Fibroblast of pulmonary artery (primary cell): ENCODE results near the gene DEGS2.

Experiments
- DNase-seq: peaks from one replicate; pipeline ENCODE4 v3.0.0-alpha.2; 2010; ENCODE audit warnings: low read depth
- H3K4me3 ChIP-seq: replicated peaks from 2 replicates; pipeline ENCODE4 v1.5.1; 2011; ENCODE audit warnings: low read depth, mild to moderate bottlenecking, control low read depth, low read length, moderate library complexity
- TF ChIP-seq, protein P1 (sequence below): IDR thresholded peaks from 2 replicates; pipeline ENCODE4 v1.5.1; 2011; ENCODE audit warnings: mild to moderate bottlenecking, control low read depth, low read length, inconsistent platforms; ENCODE audit errors: missing control alignments

Gene DEGS2

DNA sequence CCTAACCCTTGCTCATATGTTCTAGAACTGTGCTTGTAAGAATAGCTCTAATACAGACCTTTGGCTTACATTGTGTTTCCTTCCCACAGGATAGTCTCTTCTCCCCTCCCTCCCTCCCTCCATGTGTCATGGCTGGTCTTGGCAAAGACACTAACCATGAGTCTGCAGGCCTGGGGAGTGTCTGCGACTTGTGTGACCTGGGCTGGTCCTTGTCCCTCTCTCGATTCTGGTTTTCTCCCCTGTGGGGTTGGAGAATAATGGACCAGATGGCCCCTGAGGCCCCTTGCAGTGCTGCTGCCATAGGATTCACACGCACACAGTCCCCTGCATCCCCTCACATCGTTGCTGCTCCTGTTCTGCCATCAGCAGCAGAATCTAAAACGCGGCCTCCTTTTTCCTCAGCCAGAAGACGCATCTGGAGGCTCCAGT lies 30.3 kb downstream of the DEGS2 start:
- TF ChIP-seq, protein P1, sequence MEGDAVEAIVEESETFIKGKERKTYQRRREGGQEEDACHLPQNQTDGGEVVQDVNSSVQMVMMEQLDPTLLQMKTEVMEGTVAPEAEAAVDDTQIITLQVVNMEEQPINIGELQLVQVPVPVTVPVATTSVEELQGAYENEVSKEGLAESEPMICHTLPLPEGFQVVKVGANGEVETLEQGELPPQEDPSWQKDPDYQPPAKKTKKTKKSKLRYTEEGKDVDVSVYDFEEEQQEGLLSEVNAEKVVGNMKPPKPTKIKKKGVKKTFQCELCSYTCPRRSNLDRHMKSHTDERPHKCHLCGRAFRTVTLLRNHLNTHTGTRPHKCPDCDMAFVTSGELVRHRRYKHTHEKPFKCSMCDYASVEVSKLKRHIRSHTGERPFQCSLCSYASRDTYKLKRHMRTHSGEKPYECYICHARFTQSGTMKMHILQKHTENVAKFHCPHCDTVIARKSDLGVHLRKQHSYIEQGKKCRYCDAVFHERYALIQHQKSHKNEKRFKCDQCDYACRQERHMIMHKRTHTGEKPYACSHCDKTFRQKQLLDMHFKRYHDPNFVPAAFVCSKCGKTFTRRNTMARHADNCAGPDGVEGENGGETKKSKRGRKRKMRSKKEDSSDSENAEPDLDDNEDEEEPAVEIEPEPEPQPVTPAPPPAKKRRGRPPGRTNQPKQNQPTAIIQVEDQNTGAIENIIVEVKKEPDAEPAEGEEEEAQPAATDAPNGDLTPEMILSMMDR: no peak
- peak; percentile 51 for DNase-seq
- no peak overlapping the region for H3K4me3 ChIP-seq

DNA sequence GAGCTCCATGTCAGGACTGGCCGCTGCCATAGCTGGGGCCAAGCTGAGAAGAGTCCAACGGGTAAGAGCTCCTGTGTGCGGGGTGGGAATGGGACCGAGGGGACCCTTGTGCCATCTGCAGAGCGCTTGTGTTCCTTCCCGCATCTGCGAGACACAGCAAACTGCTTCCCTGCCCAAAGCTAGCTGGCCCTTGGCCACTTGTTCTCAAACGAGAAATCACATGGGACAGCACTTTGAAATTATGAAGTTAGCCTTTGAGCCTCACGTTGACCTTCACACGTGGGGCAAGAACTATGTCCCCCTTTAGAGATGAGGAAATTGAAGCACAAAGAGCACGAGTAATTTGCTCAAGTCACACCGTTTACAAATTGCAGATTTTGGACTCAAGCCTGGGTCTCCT lies 30.8 kb downstream of the DEGS2 start:
- TF ChIP-seq, protein P1: no peak
- no peak for DNase-seq

DNA sequence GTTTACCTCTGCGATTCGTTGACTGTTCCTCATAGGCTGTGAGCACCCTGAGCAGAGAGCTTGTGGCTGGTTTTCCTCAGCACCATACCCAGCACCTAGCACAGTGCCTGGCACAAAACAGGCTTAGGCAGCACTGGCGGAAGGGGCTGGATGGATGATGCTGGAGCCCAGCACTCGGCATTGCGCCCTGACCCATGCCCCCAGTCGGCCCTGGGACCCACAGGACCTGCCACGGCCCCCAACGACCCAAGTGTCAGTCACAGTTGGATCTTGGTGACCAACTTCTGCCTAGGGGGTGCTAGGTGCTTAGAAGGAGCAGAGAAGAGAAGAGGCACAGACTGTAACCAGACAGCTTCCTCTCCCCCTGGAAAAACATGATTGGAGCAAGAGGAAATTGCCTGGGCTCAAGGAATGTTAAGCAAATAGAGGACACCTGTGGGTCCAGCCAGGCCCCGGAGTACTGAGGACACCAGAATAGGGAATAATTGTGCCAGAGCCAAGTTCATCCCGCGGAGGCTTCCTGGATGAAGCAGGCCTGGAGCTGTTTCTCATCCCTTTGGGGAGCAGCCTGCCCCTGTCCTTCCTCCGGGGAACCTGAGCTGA lies 31.5 kb downstream of the DEGS2 start:
- DNase-seq: no peak
- TF ChIP-seq, protein P1: no peak
- H3K4me3 ChIP-seq: no peak overlapping the region

More for the DNA sequence above, 30.8 kb downstream of the DEGS2 start:
- H3K4me3 ChIP-seq: no peak overlapping the region

DNA sequence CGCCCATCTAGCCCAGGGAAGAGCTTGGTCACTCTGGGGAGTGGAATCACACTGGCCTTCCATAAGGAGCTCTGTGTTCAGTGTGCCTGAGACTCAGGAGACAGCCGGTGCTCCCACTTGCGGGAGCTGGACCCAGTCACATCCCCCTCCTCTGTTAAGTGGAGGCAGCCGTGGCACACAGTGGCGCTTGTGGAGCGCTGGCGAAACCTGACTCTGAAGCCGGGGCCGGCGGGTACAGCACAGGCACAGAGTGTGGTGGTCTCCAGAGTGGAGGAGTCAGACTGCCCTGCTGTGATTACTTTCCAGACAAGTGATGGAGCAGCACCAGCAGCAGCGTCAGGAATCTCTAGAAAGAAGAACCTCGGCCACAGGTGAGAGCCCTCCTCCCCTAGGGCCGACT lies 33.0 kb downstream of the DEGS2 start:
- DNase-seq: no peak
- no peak overlapping the region for H3K4me3 ChIP-seq
- TF ChIP-seq, protein P1: no peak

DNA sequence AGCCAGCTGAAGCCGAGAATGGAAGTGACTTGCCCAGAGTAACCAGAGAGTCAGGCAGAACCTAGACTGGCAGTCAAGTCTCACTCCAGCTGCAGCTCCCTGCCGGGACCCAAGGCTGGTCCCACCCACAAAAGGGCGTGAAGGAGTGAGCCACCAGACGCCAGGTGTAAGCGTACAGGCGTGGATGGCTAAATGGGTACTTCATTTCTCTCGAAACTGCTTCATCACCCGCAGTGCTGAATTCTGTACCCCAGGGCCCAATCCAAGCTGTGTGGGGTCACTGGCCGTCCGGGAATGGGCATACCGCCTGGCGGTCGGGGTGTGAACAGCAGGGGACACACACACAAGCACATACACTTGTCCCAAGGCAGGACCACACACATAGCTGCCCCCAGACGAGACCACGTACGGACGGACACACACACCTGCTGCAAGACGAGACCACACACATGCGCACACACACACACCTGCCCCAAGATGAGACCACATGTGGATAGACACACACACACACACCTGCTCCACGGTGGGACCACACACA lies 34.8 kb downstream of the DEGS2 start:
- no peak overlapping the region for H3K4me3 ChIP-seq
- TF ChIP-seq, protein P1: no peak
- DNase-seq: no peak

DNA sequence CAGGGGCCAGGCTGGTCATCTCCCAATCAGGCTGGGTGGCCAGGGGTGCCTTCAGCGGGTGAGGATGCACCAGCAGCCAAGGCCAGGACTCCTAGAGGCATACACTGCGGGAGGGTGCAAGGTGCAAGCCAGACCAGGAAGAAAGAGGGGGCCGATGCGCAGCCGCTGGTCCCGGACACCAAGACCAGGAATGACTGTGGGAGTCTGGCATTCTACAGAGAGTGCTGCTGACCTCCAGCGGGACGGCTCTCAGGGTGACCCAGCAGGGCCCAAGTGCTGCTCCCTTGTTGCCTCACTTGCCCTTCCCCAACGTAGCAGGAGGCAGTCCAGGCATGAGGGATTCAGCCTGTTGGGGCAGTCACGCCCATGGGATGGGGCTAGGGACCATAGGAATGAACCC lies 35.8 kb downstream of the DEGS2 start:
- H3K4me3 ChIP-seq: no peak overlapping the region
- TF ChIP-seq, protein P1: no peak
- DNase-seq: no peak

DNA sequence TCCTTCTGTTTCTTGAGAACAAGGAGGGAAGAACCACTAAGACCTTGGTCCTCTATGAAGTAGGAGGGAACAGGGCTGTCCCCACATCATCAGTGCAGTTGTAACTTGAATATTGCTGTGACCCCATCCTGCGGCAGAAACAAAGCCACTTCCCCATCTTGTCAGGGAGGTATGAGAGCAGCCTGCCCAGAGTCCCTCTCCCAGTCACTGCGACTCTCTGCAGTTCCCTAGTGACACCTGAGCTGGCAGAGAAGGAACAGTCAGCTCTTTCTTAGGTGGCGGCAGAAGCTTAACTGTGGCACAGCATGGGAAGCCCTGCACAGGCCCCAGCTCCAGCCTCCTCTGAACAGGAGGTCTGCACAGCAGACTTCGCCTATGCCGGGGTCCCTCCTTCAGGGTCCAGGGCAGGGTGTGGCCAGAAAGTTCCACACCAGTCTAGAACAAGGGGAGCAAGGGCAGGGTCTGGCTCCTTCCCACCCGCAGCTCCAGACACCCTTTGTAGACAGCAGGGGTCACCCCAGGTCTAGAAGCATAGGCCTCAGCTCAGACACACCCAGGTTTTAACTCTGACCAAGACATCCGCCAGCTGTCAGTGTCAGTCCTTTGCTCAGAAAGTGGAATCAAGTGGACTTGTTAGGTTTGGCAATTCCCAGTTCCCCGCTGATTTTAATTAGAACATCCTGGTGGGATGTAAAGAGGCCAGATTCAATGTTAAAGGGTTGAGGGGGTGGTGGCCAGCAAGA lies 36.8 kb downstream of the DEGS2 start:
- DNase-seq: no peak
- no peak overlapping the region for H3K4me3 ChIP-seq
- TF ChIP-seq, protein P1: no peak
